DOHH2 (cell line): ENCODE data around the gene ZBTB24.
"Not testable (repeated sequence)": the region's sequence is repeated elsewhere in the genome, so short reads cannot be mapped to it uniquely, and the experiment has no call there.

Source experiments
- H3F3A ChIP-seq: fragments of 200-600 bp; sonication (generic), shearing (Covaris generic); 2 replicates; pipeline ENCODE4 v1.6.0; 2016; ENCODE audit warnings: antibody characterized with exemption, mild to moderate bottlenecking; ENCODE audit not compliant: control insufficient read depth, insufficient read depth
- H3K27ac ChIP-seq: fragments of 200-600 bp; sonication (generic); 2 replicates; pipeline ENCODE4 v1.5.1; 2014; ENCODE audit warnings: low read depth, mild to moderate bottlenecking, low read length, moderate library complexity
- H3K27me3 ChIP-seq: fragments of 200-600 bp; sonication (generic); 2 replicates; pipeline ENCODE4 v1.6.1; 2014; ENCODE audit warnings: mild to moderate bottlenecking, low read length, mixed read lengths; ENCODE audit not compliant: control insufficient read depth
- H3K36me3 ChIP-seq: fragments of 200-600 bp; sonication (generic); 2 replicates; pipeline ENCODE4 v1.6.1; 2014; ENCODE audit warnings: mild to moderate bottlenecking, low read length, moderate library complexity, mixed read lengths; ENCODE audit not compliant: control insufficient read depth
- H3K4me1 ChIP-seq: fragments of 200-600 bp; sonication (generic); 2 replicates; pipeline ENCODE4 v1.6.1; 2014; ENCODE audit warnings: mild to moderate bottlenecking, low read length, mixed read lengths; ENCODE audit not compliant: control insufficient read depth
- H3K4me2 ChIP-seq: fragments of 200-600 bp; sonication (generic); 2 replicates; pipeline ENCODE4 v1.6.0; 2014; ENCODE audit warnings: mild to moderate bottlenecking, low read length, moderate library complexity
- H3K4me3 ChIP-seq: fragments of 200-600 bp; sonication (generic); 2 replicates; pipeline ENCODE4 v1.5.1; 2014; ENCODE audit warnings: mild to moderate bottlenecking, low read length, mixed read lengths
- H3K79me2 ChIP-seq: fragments of 200-600 bp; sonication (generic); 2 replicates; pipeline ENCODE4 v1.6.1; 2014; ENCODE audit warnings: mild to moderate bottlenecking, low read length, mixed read lengths; ENCODE audit not compliant: control insufficient read depth
- H3K9me2 ChIP-seq: fragments of 200-600 bp; sonication (generic); replicated peaks from 2 replicates; pipeline ENCODE4 v1.6.1; 2014; ENCODE audit warnings: mild to moderate bottlenecking, low read length, mixed read lengths; ENCODE audit not compliant: control insufficient read depth
- H3K9me3 ChIP-seq: fragments of 200-600 bp; sonication (generic); 2 replicates; pipeline ENCODE4 v1.6.1; 2014; ENCODE audit warnings: antibody characterized with exemption, low read length, mixed read lengths; ENCODE audit not compliant: control insufficient read depth, insufficient read depth
- H4K20me1 ChIP-seq: fragments of 200-600 bp; sonication (generic); 2 replicates; pipeline ENCODE4 v1.6.0; 2014; ENCODE audit warnings: low read depth, mild to moderate bottlenecking, antibody characterized with exemption, low read length, moderate library complexity; ENCODE audit not compliant: control insufficient read depth, insufficient read depth
- EZH2phosphoT487 ChIP-seq: fragments of 200-600 bp; sonication (generic); IDR thresholded peaks from 2 replicates; pipeline ENCODE4 v1.6.1; 2017; ENCODE audit warnings: borderline replicate concordance, mild to moderate bottlenecking, antibody characterized with exemption, low read length, moderate library complexity, mixed read lengths
- TF ChIP-seq, protein P1 (sequence below): fragments of 200-600 bp; sonication (generic); IDR thresholded peaks from one replicate; pipeline ENCODE4 v1.5.1; 2014; ENCODE audit warnings: antibody characterized with exemption, mild to moderate bottlenecking, low read depth, low read length; ENCODE audit not compliant: poor library complexity, severe bottlenecking

The ZBTB24 gene

DNA sequence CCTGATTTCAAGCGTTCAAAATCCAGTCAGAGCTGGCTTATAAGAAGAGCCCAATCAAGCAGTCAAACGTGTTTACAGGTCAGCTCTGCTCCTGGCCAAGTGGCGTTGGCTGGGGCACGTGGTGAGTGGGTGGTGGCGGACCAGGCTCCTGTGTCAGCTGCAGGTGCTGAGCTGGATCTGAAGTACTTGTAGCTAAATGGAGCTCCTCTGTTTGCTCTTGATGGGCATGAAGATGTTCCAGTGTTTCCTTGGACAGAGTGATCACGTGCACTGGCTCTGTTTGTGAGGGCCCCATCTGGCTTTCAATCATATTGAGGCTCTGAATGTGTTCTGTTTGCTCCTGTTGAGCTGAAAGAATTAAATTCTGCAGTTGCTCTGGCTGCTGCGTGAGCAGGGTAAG, 17.2 kb downstream of the ZBTB24 start:
- TF ChIP-seq, protein P1, sequence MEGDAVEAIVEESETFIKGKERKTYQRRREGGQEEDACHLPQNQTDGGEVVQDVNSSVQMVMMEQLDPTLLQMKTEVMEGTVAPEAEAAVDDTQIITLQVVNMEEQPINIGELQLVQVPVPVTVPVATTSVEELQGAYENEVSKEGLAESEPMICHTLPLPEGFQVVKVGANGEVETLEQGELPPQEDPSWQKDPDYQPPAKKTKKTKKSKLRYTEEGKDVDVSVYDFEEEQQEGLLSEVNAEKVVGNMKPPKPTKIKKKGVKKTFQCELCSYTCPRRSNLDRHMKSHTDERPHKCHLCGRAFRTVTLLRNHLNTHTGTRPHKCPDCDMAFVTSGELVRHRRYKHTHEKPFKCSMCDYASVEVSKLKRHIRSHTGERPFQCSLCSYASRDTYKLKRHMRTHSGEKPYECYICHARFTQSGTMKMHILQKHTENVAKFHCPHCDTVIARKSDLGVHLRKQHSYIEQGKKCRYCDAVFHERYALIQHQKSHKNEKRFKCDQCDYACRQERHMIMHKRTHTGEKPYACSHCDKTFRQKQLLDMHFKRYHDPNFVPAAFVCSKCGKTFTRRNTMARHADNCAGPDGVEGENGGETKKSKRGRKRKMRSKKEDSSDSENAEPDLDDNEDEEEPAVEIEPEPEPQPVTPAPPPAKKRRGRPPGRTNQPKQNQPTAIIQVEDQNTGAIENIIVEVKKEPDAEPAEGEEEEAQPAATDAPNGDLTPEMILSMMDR = no peak
- TF ChIP-seq EZH2phosphoT487 = no peak
- Histone ChIP-seq H3K27me3 (no peaks in the 10 kb centered on the region), H3K4me2 (no peak overlapping the region), H3K9me3 (no peaks in the 10 kb centered on the region), H4K20me1 (no peaks in the 10 kb centered on the region), H3K79me2 (peaks cover 30% of the 10 kb centered on the region), H3K4me3 (no peak overlapping the region), H3K27ac (no peak overlapping the region), H3K4me1 (peaks cover under 1% of the 10 kb centered on the region), H3F3A (peaks cover 7% of the 10 kb centered on the region), H3K9me2 (no peaks in the 10 kb centered on the region), H3K36me3 (peaks cover 94% of the 10 kb centered on the region)

DNA sequence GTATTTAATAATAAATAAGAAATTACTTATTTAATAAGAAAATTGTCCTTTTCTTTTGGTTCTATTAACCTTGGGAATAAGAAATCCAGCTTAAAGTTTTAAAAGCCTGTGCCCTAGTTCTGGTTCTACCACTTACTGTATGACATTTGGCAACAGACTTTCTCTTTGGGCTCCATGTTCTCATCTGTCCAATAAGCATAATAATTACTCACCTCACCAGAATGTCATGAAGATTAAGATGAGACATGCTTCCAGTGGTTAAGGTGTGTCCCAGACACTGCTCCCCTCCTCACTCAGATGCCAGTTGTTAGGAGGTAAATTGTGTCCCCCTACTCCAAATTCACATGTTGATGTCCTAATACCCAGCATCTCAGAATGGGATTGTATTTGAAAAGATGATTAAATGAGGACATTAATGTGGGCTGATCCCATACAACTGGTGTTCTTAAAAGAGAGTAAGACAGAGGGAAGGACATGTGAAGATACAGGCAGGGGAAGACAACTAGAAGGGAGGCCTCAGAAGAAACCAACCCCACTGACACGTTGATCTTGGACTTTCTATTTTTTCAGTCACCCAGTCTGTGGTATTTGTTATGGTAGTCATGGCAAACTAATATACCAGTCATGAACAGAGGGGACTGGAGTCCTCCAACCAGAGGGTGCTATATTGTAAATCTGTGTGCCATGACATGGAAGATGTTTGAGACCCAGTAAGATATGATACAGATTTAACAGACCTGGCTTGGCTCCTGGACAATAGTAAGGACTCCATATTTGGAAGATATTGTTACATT, 21.1 kb downstream of the ZBTB24 start:
- peaks cover 29% of the 10 kb centered on the region for H3K79me2 ChIP-seq
- no peaks in the 10 kb centered on the region for H3K9me3 ChIP-seq
- no peak overlapping the region for H3K27ac ChIP-seq
- H3F3A ChIP-seq = peaks cover 36% of the 10 kb centered on the region
- no peak overlapping the region for H3K4me2 ChIP-seq
- peaks cover 38% of the 10 kb centered on the region for H3K4me1 ChIP-seq
- no peak overlapping the region for H3K4me3 ChIP-seq
- H3K9me2 ChIP-seq = no peaks in the 10 kb centered on the region
- peaks cover 63% of the 10 kb centered on the region for H3K36me3 ChIP-seq
- H3K27me3 ChIP-seq = no peaks in the 10 kb centered on the region
- TF ChIP-seq, protein P1 = no peak
- TF ChIP-seq EZH2phosphoT487 = no peak
- no peaks in the 10 kb centered on the region for H4K20me1 ChIP-seq

DNA sequence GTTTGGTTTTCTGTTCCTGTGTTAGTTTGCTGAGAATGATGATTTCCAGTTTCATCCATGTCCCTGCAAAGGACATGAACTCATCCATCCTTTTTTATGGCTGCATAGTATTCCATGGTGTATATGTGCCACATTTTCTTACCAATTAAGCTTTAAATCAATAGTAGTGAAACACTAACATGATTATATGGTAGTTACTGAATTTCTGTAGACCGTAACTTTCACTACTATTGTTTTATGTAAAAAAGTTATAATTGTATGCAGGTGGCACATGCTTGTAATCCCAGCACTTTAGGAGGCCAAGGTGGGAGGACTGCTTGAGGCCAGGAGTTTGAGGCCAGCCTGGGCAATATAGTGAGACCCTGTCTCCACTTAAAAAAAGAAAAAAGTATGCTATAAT, 21.8 kb downstream of the ZBTB24 start:
- peaks cover 41% of the 10 kb centered on the region for H3F3A ChIP-seq
- H3K36me3 ChIP-seq = peaks cover 57% of the 10 kb centered on the region
- H4K20me1 ChIP-seq, H3K4me2 ChIP-seq, H3K27ac ChIP-seq, H3K9me3 ChIP-seq, H3K9me2 ChIP-seq, H3K27me3 ChIP-seq, H3K4me3 ChIP-seq: not testable (repeated sequence)
- H3K4me1 ChIP-seq = peaks cover 45% of the 10 kb centered on the region
- peaks cover 34% of the 10 kb centered on the region for H3K79me2 ChIP-seq

DNA sequence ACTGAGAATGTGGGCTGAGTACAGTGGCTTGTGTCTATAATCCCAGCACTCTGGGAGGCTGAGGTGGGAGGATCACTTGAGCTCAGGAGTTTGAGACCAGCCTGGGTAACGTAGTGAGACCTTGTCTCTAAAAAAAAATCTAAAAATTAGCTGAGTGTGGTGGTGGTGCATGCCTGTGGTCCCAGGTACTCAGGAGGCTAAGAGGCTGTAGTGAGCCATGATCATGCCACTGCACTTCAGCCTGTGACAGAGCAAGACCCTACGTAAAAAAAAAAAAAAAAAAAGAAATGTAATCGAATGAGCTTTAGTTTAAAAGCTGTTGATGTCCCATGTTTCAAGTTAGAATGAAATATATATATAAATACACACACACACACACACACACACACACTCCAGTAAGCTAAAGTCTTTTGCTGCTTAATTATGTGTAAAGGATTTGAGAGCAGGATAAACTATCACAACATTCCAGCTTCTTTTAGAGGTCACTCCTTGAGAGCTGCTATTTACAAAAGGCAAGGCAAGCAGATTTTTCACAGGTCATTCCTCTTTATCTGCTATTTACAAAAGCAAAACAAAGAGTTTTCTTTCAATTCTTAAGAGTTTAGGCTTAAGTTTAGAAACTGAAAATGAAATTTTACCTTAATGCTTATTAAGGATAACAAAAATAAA, 22.7 kb downstream of the ZBTB24 start:
- Histone ChIP-seq H3K9me3 (no peaks in the 10 kb centered on the region), H3K27me3 (no peaks in the 10 kb centered on the region), H4K20me1 (no peaks in the 10 kb centered on the region), H3F3A (peaks cover 41% of the 10 kb centered on the region), H3K27ac (0 out of 2 replicates have a peak overlapping the region, but pooled peaks have one; percentile 18), H3K36me3 (peaks cover 49% of the 10 kb centered on the region), H3K4me1 (peaks cover 47% of the 10 kb centered on the region), H3K9me2 (no peaks in the 10 kb centered on the region), H3K4me3 (no peak overlapping the region), H3K79me2 (peaks cover 25% of the 10 kb centered on the region), H3K4me2 (no peak overlapping the region)
- no peak for TF ChIP-seq EZH2phosphoT487
- TF ChIP-seq, protein P1 = no peak
